K562 (cell line): ENCODE data around the gene ADAP1.

Source experiments
- ARNT ChIP-seq, 2 experiments: fragments of 450-650 bp; IDR thresholded peaks; 2 replicates each; pipeline ENCODE4 v1.6.1; 2016; ENCODE audit warnings: mild to moderate bottlenecking in 1 of 2
- CTCF ChIP-seq, 3 experiments: IDR thresholded peaks in 2 of 3; conservative IDR thresholded peaks in 1 of 3; 2 replicates each; pipeline ENCODE4 v1.5.1; 2011 to 2012; ENCODE audit warnings: low read length in 3 of 3, mild to moderate bottlenecking in 3 of 3, control low read depth in 2 of 3, improper control_type of control experiment in 1 of 3, inconsistent platforms in 1 of 3, low read depth in 1 of 3, mixed read lengths in 1 of 3, moderate library complexity in 1 of 3; ENCODE audit not compliant: insufficient read depth in 2 of 3
- ELF4 ChIP-seq: fragments of 450-650 bp; formaldehyde crosslinking; IDR thresholded peaks from 2 replicates; pipeline ENCODE4 v1.4.0; 2022; ENCODE audit warnings: missing genetic modification characterization
- FOXK2 ChIP-seq, 2 experiments: fragments of 450-650 bp; IDR thresholded peaks in 1 of 2; conservative IDR thresholded peaks in 1 of 2; 2 replicates each; pipeline ENCODE4 v1.6.1; 2016; ENCODE audit warnings: low read depth in 2 of 2, mild to moderate bottlenecking in 1 of 2
- HNRNPK ChIP-seq: fragments of 200-400 bp; formaldehyde crosslinking; IDR thresholded peaks from one replicate; pipeline ENCODE4 v1.6.1; 2018; ENCODE audit warnings: mild to moderate bottlenecking, low read depth, low read length; ENCODE audit not compliant: poor library complexity, severe bottlenecking
- MCM2 ChIP-seq: fragments of 450-650 bp; IDR thresholded peaks from 2 replicates; pipeline ENCODE4 v1.6.1; 2017; ENCODE audit warnings: low read depth, mild to moderate bottlenecking
- NR2C1 ChIP-seq, 2 experiments: fragments of 450-650 bp; IDR thresholded peaks; 2 replicates each; pipeline ENCODE4 v1.6.1; 2017; ENCODE audit warnings: mild to moderate bottlenecking in 2 of 2, antibody characterized with exemption in 1 of 2, inconsistent platforms in 1 of 2, missing compliant biosample characterization in 1 of 2, missing genetic modification characterization in 1 of 2
- SIN3A ChIP-seq, 2 experiments: fragments of 150-350 bp in 1 of 2; IDR thresholded peaks; 2 replicates each; pipeline ENCODE4 v1.6.1; 2011 to 2016; ENCODE audit warnings: borderline replicate concordance in 2 of 2, low read depth in 2 of 2, low read length in 2 of 2, mild to moderate bottlenecking in 2 of 2, moderate library complexity in 2 of 2; ENCODE audit not compliant: control insufficient read depth in 1 of 2
- SRF ChIP-seq, 2 experiments: fragments of 250-450, 450-650 bp in 1 of 2; sonication (Bioruptor Pico) in 1 of 2; sonication (generic) in 1 of 2; formaldehyde crosslinking; IDR thresholded peaks; 2 replicates each; pipeline versions ENCODE4 v1.5.0 to v1.5.1; 2020 to 2022; ENCODE audit warnings: mild to moderate bottlenecking in 1 of 2, missing genetic modification reagents in 1 of 2
- TCF7L2 ChIP-seq: fragments of 150-350 bp; IDR thresholded peaks from 2 replicates; pipeline ENCODE4 v1.6.1; 2016; ENCODE audit warnings: low read depth, mild to moderate bottlenecking, low read length, moderate library complexity
- TEAD4 ChIP-seq, 2 experiments: sonication (generic) in 1 of 2; formaldehyde crosslinking in 1 of 2; IDR thresholded peaks; 2 replicates each; pipeline versions ENCODE4 v1.6.1 to v1.8.0; 2012 to 2022; ENCODE audit warnings: borderline replicate concordance in 1 of 2, inconsistent platforms in 1 of 2, low read length in 1 of 2, mild to moderate bottlenecking in 1 of 2, missing genetic modification reagents in 1 of 2
- ZFP36 ChIP-seq: fragments of 150-350 bp; IDR thresholded peaks from 2 replicates; pipeline ENCODE4 v1.6.1; 2018; ENCODE audit warnings: low read length, low read depth; ENCODE audit not compliant: partially characterized antibody

DNA sequence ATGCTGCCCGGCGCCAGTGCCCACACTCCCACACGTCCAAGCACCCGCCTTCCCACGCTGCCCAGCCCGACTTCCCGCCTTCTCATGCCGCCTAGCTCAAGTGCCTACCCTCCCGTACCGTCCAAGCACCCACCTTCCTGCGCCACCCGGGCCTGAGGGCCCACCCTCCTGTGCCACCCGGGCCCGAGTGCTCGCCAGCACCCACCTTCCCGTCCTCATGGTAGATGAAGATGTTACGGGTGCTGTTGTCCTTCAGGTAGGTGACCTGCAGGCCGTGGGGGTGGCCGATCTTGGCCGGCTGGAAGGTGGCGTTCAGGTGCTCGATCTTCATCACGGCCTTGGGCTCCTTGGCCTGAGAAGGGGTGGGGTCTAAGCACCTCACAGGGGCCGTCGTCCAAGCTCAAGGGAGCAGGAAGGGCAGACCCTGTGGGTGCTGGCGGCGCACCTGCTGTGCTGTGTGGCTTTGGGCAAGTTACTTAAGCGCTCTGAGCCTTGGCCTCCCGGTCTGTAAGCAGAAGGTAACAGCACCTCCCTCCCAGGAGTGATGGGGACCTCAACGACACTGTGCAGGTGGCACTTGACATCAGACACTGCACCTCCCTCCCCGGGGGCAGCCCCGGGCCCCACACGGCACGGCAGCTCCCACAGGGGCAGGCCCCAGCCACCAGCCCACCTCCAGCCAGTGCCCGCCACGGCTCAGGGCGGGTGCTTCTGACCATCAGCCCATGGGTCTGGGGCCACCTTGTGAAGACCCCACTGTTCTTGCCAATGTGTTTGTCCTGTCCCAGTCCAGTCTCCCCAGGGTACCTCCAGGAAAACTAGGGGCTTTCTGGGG is 50.3 kb downstream of the ADAP1 start:
- TF ChIP-seq ELF4 (CRISPR knock-in tag) = no peak
- TF ChIP-seq ARNT (IDR thresholded peaks at IDR 0.05) = no peak
- TF ChIP-seq FOXK2 (conservative IDR thresholded peaks at IDR 0.05 in 1 of 2, IDR thresholded peaks at IDR 0.05 in 1 of 2; ENCODE audit: low read depth in 2 of 2) = no peak
- TF ChIP-seq SRF (CRISPR knock-in tag; IDR thresholded peaks at IDR 0.05) = no peak
- TF ChIP-seq TCF7L2 = no peak
- TF ChIP-seq SIN3A (IDR thresholded peaks at IDR 0.05; ENCODE audit: borderline replicate concordance in 2 of 2, control insufficient read depth in 1 of 2, low read depth in 2 of 2, low read length in 2 of 2) = no peak
- no peak for TF ChIP-seq CTCF (IDR thresholded peaks at IDR 0.05 in 2 of 3, conservative IDR thresholded peaks at IDR 0.05 in 1 of 3; ENCODE audit: insufficient read depth in 2 of 3, low read depth in 1 of 3, low read length in 3 of 3)
- TF ChIP-seq TEAD4 (IDR thresholded peaks at IDR 0.05; ENCODE audit: low read length) = no peak
- no peak for TF ChIP-seq TEAD4 (CRISPR knock-in tag; IDR thresholded peaks at IDR 0.05; ENCODE audit: borderline replicate concordance)
- no peak for TF ChIP-seq MCM2
- TF ChIP-seq NR2C1 (IDR thresholded peaks at IDR 0.05) = no peak
- TF ChIP-seq NR2C1 (tag; IDR thresholded peaks at IDR 0.05) = no peak
- no peak for TF ChIP-seq ZFP36
- TF ChIP-seq HNRNPK = no peak
